WI38 (cell line): ENCODE data around the gene HS3ST3A1.
"Not testable (repeated sequence)": the region's sequence is repeated elsewhere in the genome, so short reads cannot be mapped to it uniquely, and the experiment has no call there.

Experiments
- H3K4me3 ChIP-seq: 2 replicates; pipeline ENCODE4 v1.5.1; 2011; ENCODE audit warnings: low read depth, mild to moderate bottlenecking, control low read depth, low read length
- TF ChIP-seq, protein P1 (sequence below): IDR thresholded peaks from 2 replicates; pipeline ENCODE4 v1.5.1; 2012; ENCODE audit warnings: low read depth, mild to moderate bottlenecking, control low read depth, low read length

The HS3ST3A1 gene

DNA sequence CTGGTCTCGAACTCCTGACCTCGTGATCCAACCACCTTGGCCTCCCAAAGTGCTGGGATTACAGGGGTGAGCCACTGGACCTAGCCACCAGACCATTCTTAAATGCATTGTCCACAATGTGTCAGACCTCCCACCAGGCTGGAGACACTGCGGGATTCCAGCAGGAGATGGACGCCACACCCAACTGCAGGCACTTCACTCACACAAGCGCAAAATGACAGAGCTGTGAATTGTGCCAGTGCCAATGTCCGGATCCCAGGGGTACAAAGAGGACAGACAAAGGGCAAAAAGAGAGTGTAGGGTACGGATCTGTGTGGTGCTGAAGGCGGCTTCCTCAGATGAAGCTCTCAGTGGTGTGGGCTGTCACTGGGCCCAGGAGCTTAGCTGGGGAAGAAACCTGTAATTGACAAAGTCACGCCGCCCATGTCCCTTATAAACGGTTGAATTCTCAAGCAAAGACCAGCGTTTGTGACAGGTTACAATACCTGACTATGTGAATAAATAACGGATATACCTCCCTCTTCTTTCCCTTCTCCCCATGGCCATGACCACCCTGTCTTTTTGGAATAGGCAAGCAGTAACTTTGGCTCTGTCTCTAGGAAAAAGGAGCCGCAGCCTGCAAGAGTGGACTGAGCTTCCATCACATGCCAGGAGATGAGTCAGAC lies 40.0 kb downstream of the HS3ST3A1 start:
- TF ChIP-seq, protein P1, sequence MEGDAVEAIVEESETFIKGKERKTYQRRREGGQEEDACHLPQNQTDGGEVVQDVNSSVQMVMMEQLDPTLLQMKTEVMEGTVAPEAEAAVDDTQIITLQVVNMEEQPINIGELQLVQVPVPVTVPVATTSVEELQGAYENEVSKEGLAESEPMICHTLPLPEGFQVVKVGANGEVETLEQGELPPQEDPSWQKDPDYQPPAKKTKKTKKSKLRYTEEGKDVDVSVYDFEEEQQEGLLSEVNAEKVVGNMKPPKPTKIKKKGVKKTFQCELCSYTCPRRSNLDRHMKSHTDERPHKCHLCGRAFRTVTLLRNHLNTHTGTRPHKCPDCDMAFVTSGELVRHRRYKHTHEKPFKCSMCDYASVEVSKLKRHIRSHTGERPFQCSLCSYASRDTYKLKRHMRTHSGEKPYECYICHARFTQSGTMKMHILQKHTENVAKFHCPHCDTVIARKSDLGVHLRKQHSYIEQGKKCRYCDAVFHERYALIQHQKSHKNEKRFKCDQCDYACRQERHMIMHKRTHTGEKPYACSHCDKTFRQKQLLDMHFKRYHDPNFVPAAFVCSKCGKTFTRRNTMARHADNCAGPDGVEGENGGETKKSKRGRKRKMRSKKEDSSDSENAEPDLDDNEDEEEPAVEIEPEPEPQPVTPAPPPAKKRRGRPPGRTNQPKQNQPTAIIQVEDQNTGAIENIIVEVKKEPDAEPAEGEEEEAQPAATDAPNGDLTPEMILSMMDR, result no peak
- H3K4me3 ChIP-seq, result peak overlapping the region; percentile 46; the same call in 1 of the 2 replicates

DNA sequence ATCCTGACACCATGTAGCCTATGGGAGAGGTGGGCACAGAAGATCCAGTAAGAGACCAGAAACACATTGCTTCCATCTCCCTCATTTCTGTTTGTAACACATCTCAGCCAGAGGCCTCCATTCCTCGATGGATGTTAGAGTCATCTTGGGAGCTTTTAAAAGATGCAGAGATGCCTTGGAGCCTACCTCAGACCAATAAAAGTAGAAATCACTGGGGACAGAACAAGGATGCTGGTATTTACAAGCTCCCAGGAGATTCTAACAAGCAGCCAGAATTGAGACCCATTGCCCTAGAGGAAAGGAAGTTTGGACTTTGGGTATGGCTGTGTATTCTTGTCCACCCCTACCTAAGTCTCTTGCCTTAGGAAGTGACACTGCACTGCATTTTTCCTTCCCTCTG lies 40.8 kb downstream of the HS3ST3A1 start:
- H3K4me3 ChIP-seq, result no peak overlapping the region
- TF ChIP-seq, protein P1, result no peak

DNA sequence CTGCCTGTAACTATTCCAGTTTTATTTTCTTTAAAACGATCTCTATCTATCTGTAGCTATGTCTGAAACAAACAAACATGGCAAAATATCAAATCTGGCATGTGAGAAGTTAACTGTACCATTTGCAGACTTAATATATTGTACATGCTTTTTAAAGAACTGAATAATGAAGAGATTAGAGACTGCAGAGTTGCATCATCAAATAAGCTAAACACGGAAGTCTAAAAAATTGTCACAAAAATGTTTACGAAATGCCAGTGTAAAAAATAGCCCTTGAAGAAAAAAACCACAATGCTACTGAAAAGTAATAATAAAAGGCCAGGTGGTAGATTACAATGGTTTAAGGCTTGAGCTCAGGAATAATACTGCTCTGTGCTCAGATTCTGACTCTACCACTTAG lies 43.1 kb downstream of the HS3ST3A1 start:
- no peak overlapping the region for H3K4me3 ChIP-seq
- TF ChIP-seq, protein P1, result no peak

DNA sequence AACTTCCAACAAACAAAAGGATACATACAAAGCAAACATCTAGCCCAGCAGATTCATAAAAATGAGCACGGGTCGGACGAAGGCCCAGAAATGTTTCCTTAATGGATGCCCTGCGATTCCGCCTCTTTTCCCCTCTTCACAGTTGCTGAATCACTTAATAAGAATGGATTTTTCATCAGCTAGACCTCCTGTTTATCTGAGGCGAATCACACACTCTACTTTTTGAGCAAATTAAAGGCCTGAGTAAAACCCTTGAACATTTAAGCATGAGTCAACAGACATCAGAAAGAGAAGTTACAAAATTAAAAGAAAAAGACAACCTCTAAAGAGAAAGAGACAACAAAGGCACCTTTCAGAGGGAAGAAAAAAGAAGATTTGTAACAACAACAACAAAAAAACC lies 44.7 kb downstream of the HS3ST3A1 start:
- H3K4me3 ChIP-seq, result peak overlapping the region; percentile 35
- TF ChIP-seq, protein P1, result no peak

DNA sequence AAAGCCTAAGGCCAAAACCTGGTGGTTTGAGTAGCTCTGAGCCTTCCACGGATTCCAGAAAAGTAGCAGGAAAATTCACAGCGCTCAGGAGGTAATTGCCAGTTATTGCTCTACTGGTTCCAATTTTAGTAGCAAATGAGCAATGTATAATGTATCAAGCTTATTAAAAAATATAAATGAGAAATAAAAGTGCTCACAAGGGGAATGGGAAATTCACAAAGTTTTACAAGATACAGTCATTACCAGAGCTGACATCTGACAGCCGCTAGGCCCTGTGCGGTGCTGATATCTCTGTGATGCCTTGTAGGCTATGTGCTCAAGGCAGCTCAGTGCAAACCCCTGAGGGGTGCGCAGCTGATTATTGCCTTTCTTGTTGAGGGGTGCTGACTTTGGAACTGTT lies 47.5 kb downstream of the HS3ST3A1 start:
- TF ChIP-seq, protein P1, result no peak
- no peak overlapping the region for H3K4me3 ChIP-seq

DNA sequence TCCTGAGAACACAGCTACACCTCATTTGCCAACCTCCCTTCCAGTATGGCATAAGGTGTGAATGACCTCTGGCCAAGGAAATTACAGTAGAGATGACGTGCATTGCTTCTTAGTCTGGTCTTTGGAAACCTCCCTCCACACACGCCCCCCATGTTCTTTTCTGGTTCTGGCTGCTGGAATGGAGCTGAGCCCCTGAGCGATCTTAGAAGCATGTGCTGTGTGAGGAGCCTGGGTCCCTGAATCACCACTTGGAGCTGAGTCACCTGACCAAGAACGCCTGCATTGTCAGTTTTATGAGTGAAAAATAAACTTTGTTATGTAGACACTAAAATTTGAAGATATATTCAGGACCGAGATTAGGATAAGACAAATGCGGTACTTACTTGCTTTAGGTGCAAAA lies 51.4 kb downstream of the HS3ST3A1 start:
- TF ChIP-seq, protein P1, result no peak
- no peak overlapping the region for H3K4me3 ChIP-seq

DNA sequence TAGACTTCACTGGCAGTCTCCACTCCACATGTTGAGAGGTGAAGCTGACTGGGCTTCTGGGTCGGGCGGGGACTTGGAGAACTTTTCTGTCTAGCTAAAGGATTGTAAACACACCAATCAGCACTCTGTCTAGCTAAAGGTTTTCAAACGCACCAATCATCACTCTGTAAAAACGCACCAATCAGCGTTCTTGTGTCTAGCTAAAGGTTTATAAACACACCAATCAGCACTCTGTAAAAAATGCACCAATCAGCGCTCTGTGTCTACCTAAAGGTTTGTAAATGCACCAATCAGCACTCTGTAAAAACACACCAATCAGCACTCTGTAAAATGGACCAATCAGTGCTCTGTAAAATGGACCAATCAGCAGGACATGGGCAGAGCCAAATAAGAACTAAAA lies 53.2 kb downstream of the HS3ST3A1 start:
- not testable (repeated sequence) for H3K4me3 ChIP-seq

DNA sequence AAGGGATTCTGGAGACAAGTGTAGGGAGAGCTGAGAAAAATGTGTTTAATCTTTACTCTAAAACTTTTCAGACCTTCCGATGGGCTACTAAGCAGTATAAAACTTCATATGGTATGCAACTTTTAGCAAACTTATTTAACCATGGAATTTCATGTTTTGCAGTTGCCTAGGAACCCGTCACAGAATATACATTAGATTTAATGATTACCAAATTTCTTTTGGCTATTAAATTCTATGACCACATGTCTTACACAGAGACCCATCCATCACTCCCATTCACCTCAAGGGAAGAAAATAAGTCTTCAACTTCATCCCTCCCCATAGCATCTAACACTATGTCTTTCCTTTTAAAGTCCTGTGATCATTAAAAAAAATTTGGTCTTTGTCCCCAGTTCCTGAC lies 54.9 kb downstream of the HS3ST3A1 start:
- H3K4me3 ChIP-seq, result no peak overlapping the region
- TF ChIP-seq, protein P1, result no peak
